Measurements from ENCODE around the gene LRSAM1. TPM values are rescaled to one million over a fixed set of nuclear protein-coding genes. Genes with fewer than 3 reads are reported as not detected.
A peak's percentile ranks its signal among the peaks of the same experiment; 100 is the strongest.

Gene LRSAM1
- total RNA-seq (10 to 100 TPM; 15.1 to 23.3 (median 19.8) TPM), polyA plus RNA-seq (1 to 10 TPM; 4.0 to 7.7 TPM), total RNA-seq (26.0 reads per million, percentile 56 among the genes with 10 or more reads in this experiment)

DNA sequence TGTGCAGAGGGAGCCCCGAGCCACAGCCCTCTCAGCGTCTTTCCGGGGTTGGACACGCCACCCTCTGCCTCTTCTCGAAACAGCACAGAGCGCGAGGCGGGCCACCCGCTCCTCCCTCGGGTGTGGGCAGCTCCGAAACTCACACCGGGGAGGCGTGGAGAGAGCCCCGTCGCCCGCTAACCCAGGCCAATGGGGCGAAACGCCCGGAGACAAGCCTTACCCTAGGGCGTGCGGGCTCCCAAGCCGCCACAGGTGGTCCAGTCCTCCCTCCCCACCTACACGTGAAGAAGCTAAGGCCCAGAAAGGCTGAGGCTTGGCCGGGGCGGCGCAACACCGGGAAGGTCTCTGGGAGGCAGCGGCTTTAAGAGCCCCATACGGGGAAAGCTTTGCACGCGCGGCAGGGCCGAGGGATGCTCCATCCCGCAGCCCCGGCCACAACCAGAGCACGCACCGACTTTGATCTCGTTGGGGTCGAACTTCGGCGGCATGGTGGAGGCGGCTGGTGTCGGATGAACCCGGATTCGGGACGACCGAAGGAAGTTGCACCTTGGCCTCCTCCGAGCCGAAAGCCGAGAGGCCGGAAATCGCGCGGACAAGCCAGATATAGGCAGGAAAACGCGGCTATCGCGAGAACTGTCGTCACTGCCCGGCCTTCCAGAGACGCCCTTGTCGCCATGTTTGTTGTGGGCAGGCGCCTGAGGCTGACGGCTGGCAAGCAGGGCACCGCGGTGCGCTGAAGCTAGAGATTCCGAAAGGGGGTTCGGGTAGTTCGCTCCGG is at the start of gene LRSAM1, which contains the start of gene RPL12:
TSS of gene LRSAM1 (plus strand) at position 681 of the 778 bp plus-strand sequence. CDS start 3,018 bp downstream, outside the sequence.
TSS of gene RPL12 (minus strand) at position 577 of the 778 bp plus-strand sequence. CDS start at position 488, 89 bp downstream.
- Histone ChIP-seq H3K9me3 (ENCODE audit: control insufficient read depth in 2 of 3, low read length in 3 of 3) (no peaks in the 10 kb centered on the region), H3K4me1 (ENCODE audit: control insufficient read depth in 2 of 2, insufficient read depth in 2 of 2, low read length in 2 of 2) (peaks cover 21 to 25% of the 10 kb centered on the region in 2 donors), H3K27me3 (ENCODE audit: control insufficient read depth in 2 of 2, insufficient read depth in 2 of 2, low read length in 2 of 2) (no peaks in the 10 kb centered on the region), H3K27ac (ENCODE audit: low read depth, low read length) (peak within 1 kb of the TSS; percentile 86), H3K4me3 (ENCODE audit: low read length) (peak within 1 kb of the TSS; percentile 75), H3K36me3 (ENCODE audit: control insufficient read depth in 2 of 3, insufficient read depth in 3 of 3, low read length in 3 of 3) (peaks cover 15 to 44% (median 23%) of the 10 kb centered on the region in 3 experiments)
- intact Hi-C loops (cut with micrococcal nuclease) = loop anchor here (1.0 to 10.0 kb wide), 19 partner anchors 27 to 826 kb away; partner anchors contain the start of genes PTRH1 (in 2 of the 2), ZNF79 (in 2 of the 2), BBLN (in 1 of the 2) and CDK9 (in 1 of the 2)
- Mint-ChIP-seq H3K9me3 (peaks cover 0 to 8% (median 0%) of the 10 kb centered on the region in 11 donors), H3K27ac (peak within 1 kb of the TSS; percentile 76 to 97 (median 94)), H3K4me1 (peaks cover 21 to 45% (median 40%) of the 10 kb centered on the region in 7 donors), H3K4me3 (peak within 1 kb of the TSS; percentile 83 to 98 (median 94)), H3K27me3 (no peaks in the 10 kb centered on the region), H3K36me3 (peaks cover 9 to 47% (median 26%) of the 10 kb centered on the region in 5 donors)
- peak; percentile 95 to 100 (median 98) for DNase-seq
- ATAC-seq = peak; percentile 85
- ChIA-PET CTCF (interaction anchor here (0.6 kb wide), 2 partner anchors 30 to 509 kb away, joined by 3 read pairs; no protein-coding TSS in a partner anchor), POLR2A (interaction anchor here (0.6 to 2.8 kb wide), 26 partner anchors 10 to 739 kb away, joined by 3 to 28 read pairs (median 4); partner anchors contain the start of genes ENG, SLC2A8, TOR2A and ZNF79)

DNA sequence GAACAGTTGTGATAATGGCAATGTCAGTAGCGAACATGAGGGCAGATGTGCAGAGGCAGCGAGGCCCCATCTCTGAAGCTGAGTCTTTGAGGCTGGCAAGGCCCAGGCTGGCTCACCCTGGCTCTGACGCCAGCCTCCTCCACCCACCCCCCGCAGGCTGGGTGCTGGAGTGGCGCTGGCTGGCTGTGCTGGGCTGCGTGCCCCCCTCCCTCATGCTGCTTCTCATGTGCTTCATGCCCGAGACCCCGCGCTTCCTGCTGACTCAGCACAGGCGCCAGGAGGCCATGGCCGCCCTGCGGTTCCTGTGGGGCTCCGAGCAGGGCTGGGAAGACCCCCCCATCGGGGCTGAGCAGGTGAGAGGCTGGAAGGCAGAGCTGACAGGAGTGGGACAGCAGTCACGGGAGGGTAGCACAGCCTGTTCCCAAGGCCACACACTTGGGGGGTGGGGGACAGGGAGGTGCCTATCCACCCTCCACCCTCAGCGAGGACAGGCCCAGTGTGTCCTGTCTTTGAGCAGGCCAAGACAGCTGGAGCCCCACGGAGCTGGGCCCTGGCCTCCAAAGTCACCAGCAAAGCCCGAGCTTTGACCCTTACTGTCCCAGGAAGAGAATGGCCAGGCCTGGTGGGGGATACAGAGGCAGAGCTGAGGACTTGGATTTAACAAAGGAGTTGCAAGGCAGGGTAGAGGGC is 48.8 kb upstream of the LRSAM1 start:
- Mint-ChIP-seq H3K4me3 (no peak overlapping the region), H3K4me1 (peaks cover 5 to 9% (median 8%) of the 10 kb centered on the region in 7 donors), H3K36me3 (no peaks in the 10 kb centered on the region), H3K27ac (no peak overlapping the region), H3K27me3 (peaks cover 37 to 60% (median 42%) of the 10 kb centered on the region in 5 donors), H3K9me3 (no peaks in the 10 kb centered on the region)
- DNase-seq (no peak), ATAC-seq (no peak)
- H3K27me3 ChIP-seq (ENCODE audit: control insufficient read depth in 2 of 2, insufficient read depth in 2 of 2, low read length in 2 of 2) = peaks cover 0 to 47% of the 10 kb centered on the region in 2 donors
- H3K36me3 ChIP-seq (ENCODE audit: control insufficient read depth in 2 of 3, insufficient read depth in 3 of 3, low read length in 3 of 3) = no peaks in the 10 kb centered on the region
- H3K27ac ChIP-seq (ENCODE audit: low read depth, low read length) = no peak overlapping the region
- ChIA-PET CTCF (interaction anchor here (0.6 kb wide), 1 partner anchor 22 kb away, joined by 3 read pairs; no protein-coding TSS in a partner anchor), POLR2A (interaction anchor here (1.1 to 1.9 kb wide), 2 partner anchors 14 to 22 kb away, joined by 3 to 7 read pairs; partner anchors contain the start of gene ZNF79)
- no peak overlapping the region for H3K4me3 ChIP-seq (ENCODE audit: low read length)
- H3K4me1 ChIP-seq (ENCODE audit: control insufficient read depth in 2 of 2, insufficient read depth in 2 of 2, low read length in 2 of 2) = peaks cover 8 to 10% of the 10 kb centered on the region in 2 donors
- intact Hi-C loops (cut with micrococcal nuclease) = no loop called here
- no peaks in the 10 kb centered on the region for H3K9me3 ChIP-seq (ENCODE audit: control insufficient read depth in 2 of 3, low read length in 3 of 3)

DNA sequence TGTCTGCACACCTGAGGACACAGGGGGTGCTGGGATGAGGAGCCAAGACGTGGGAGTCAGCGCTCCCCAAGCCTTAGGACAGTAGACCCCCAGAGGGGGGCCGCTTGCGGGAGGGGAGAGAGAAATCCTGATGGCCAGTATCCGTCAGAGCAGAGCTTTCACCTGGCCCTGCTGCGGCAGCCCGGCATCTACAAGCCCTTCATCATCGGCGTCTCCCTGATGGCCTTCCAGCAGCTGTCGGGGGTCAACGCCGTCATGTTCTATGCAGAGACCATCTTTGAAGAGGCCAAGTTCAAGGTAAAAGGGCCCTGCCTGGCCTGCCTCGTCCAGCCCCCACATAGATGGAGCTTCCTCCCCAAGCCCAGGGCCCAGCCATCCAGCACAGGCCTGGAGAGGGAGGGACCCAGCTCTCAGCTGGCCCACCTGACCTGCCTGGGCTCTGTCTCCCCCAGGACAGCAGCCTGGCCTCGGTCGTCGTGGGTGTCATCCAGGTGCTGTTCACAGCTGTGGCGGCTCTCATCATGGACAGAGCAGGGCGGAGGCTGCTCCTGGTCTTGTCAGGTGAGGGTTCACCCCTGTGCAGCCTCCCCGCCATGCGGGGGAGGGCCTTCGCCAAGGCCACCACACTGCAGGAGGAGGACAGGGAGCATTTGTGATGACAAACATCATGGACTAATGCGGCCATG is 47.7 kb upstream of the LRSAM1 start:
- H3K27me3 ChIP-seq (ENCODE audit: control insufficient read depth in 2 of 2, insufficient read depth in 2 of 2, low read length in 2 of 2) = peaks cover 0 to 38% of the 10 kb centered on the region in 2 donors
- no peak overlapping the region for H3K4me3 Mint-ChIP-seq
- intact Hi-C loops (cut with micrococcal nuclease) = no loop called here

DNA sequence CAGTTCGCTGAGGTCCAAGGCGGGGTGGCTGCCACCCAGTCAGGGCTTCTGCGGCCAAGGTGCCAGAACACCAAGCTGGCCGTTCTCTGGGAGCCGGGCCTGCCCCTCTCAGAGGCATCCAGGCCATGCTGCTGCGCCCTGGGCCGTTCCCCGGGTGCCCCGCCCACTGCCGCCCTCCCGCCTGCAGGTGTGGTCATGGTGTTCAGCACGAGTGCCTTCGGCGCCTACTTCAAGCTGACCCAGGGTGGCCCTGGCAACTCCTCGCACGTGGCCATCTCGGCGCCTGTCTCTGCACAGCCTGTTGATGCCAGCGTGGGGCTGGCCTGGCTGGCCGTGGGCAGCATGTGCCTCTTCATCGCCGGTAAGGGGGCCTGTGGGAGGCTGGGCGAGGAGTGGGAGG is 46.7 kb upstream of the LRSAM1 start:
- ATAC-seq (no peak), DNase-seq (no peak)
- Histone ChIP-seq H3K4me3 (ENCODE audit: low read length) (no peak overlapping the region), H3K27ac (ENCODE audit: low read depth, low read length) (no peak overlapping the region), H3K4me1 (ENCODE audit: control insufficient read depth in 2 of 2, insufficient read depth in 2 of 2, low read length in 2 of 2) (no peaks in the 10 kb centered on the region), H3K36me3 (ENCODE audit: control insufficient read depth in 2 of 3, insufficient read depth in 3 of 3, low read length in 3 of 3) (no peaks in the 10 kb centered on the region), H3K27me3 (ENCODE audit: control insufficient read depth in 2 of 2, insufficient read depth in 2 of 2, low read length in 2 of 2) (peaks cover 0 to 34% of the 10 kb centered on the region in 2 donors), H3K9me3 (ENCODE audit: control insufficient read depth in 2 of 3, low read length in 3 of 3) (no peaks in the 10 kb centered on the region)
- Mint-ChIP-seq H3K4me1 (peaks cover 0 to 4% (median 0%) of the 10 kb centered on the region in 7 donors), H3K36me3 (no peaks in the 10 kb centered on the region), H3K9me3 (no peaks in the 10 kb centered on the region), H3K27me3 (peaks cover 26 to 48% (median 29%) of the 10 kb centered on the region in 5 donors), H3K27ac (no peak overlapping the region), H3K4me3 (no peak overlapping the region)
- ChIA-PET CTCF (no interaction called here), POLR2A (interaction anchor here (0.6 kb wide), 1 partner anchor 68 kb away, joined by 4 read pairs; no protein-coding TSS in a partner anchor)
- intact Hi-C loops (cut with micrococcal nuclease) = no loop called here

More for the DNA sequence above, 47.7 kb upstream of the LRSAM1 start:
- ChIA-PET POLR2A (interaction anchor here (0.6 to 1.9 kb wide), 2 partner anchors 15 to 67 kb away, joined by 4 to 7 read pairs; no protein-coding TSS in a partner anchor), CTCF (no interaction called here)
- no peak overlapping the region for H3K27ac ChIP-seq (ENCODE audit: low read depth, low read length)
- Mint-ChIP-seq H3K36me3 (no peaks in the 10 kb centered on the region), H3K27ac (peak overlapping the region in 1 of 9 donors; percentile 72), H3K4me1 (peaks cover 0 to 4% (median 0%) of the 10 kb centered on the region in 7 donors), H3K27me3 (peaks cover 32 to 54% (median 36%) of the 10 kb centered on the region in 5 donors), H3K9me3 (no peaks in the 10 kb centered on the region)
- H3K36me3 ChIP-seq (ENCODE audit: control insufficient read depth in 2 of 3, insufficient read depth in 3 of 3, low read length in 3 of 3) = no peaks in the 10 kb centered on the region
- H3K4me1 ChIP-seq (ENCODE audit: control insufficient read depth in 2 of 2, insufficient read depth in 2 of 2, low read length in 2 of 2) = peaks cover 0 to 1% of the 10 kb centered on the region in 2 donors
- ATAC-seq (no peak), DNase-seq (no peak)
- no peaks in the 10 kb centered on the region for H3K9me3 ChIP-seq (ENCODE audit: control insufficient read depth in 2 of 3, low read length in 3 of 3)
- H3K4me3 ChIP-seq (ENCODE audit: low read length) = no peak overlapping the region

DNA sequence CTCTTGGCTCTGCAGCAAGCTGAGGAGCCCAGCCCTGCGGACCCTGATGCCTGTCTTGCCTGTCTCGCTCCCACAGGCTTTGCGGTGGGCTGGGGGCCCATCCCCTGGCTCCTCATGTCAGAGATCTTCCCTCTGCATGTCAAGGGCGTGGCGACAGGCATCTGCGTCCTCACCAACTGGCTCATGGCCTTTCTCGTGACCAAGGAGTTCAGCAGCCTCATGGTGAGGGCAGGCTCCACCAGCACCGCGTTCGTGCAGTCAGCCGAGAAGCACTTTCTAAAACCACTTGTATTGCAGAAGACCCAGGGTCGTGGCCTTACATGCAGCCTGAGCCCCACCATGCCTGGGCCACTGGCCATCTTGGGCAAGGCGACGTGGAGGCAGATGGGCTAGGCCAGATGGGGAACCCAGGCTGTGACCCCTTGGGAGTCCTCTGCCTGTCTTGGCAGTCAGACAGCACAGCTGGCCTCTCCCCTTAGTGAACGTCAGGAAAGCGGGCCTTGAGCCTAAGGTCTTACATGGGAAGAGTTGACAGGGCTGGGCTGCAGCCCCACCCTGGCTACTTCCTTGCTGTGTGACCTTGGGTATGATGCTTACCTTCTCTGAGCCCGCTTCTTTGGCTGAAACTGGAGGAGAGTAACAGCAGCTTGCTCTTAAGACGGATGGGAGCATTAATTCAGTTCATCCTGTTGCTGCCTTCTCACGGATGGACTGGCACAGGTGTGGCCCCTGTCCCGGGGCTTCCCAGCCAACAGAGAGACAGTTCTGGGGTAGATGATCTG is 45.8 kb upstream of the LRSAM1 start:
- POLR2A ChIA-PET = no interaction called here

More for the DNA sequence above, 45.8 kb upstream of the LRSAM1 start:
- CTCF ChIA-PET = no interaction called here
- Histone ChIP-seq H3K4me1 (ENCODE audit: control insufficient read depth in 2 of 2, insufficient read depth in 2 of 2, low read length in 2 of 2) (no peaks in the 10 kb centered on the region), H3K27ac (ENCODE audit: low read depth, low read length) (no peak overlapping the region), H3K4me3 (ENCODE audit: low read length) (no peak overlapping the region), H3K36me3 (ENCODE audit: control insufficient read depth in 2 of 3, insufficient read depth in 3 of 3, low read length in 3 of 3) (no peaks in the 10 kb centered on the region), H3K27me3 (ENCODE audit: control insufficient read depth in 2 of 2, insufficient read depth in 2 of 2, low read length in 2 of 2) (peaks cover 0 to 29% of the 10 kb centered on the region in 2 donors), H3K9me3 (ENCODE audit: control insufficient read depth in 2 of 3, low read length in 3 of 3) (no peaks in the 10 kb centered on the region)
- peaks cover 0 to 4% (median 0%) of the 10 kb centered on the region in 7 donors for H3K4me1 Mint-ChIP-seq
- H3K27me3 Mint-ChIP-seq = peaks cover 19 to 47% (median 29%) of the 10 kb centered on the region in 5 donors
- intact Hi-C loops (cut with micrococcal nuclease) = no loop called here
- peak overlapping the region in 1 of 9 donors; percentile 10 for H3K27ac Mint-ChIP-seq
- no peaks in the 10 kb centered on the region for H3K9me3 Mint-ChIP-seq
- H3K4me3 Mint-ChIP-seq = no peak overlapping the region
- no peak for ATAC-seq
- no peaks in the 10 kb centered on the region for H3K36me3 Mint-ChIP-seq
- DNase-seq = no peak

Measured in naive thymus-derived CD4-positive, alpha-beta T cell (primary cell).